AG09319 (cell line): ENCODE measurements around the gene JARID2.

ENCODE experiments used
- DNase-seq: peaks from one replicate; pipeline ENCODE4 v3.0.0-alpha.2; 2010; ENCODE audit warnings: low read depth; ENCODE audit errors: extremely low read depth
- CTCF ChIP-seq: IDR thresholded peaks from 2 replicates; pipeline ENCODE4 v1.5.1; 2011; ENCODE audit warnings: low read depth, mild to moderate bottlenecking, inconsistent platforms, low read length, moderate library complexity

The JARID2 gene

DNA sequence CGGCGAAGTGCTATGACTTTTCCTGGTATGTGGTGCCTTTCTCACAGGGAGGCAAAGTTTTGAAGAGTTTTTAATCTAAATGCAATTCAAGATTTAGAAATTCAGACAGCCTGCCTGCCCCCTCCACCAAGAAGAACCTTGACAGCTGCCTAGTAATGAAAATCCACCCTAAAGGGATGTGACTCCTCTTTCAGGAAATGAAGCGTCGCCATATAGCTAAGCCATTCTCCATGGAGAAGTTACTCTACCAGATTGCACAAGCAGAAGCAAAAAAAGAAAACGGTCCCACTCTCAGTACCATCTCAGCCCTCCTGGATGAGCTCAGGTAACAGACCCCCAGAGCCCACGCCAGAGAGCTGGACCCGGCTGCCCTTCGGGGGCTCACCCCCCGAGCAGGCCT lies 266.9 kb downstream of the JARID2 start:
- TF ChIP-seq CTCF = no peak
- DNase-seq = no peak

DNA sequence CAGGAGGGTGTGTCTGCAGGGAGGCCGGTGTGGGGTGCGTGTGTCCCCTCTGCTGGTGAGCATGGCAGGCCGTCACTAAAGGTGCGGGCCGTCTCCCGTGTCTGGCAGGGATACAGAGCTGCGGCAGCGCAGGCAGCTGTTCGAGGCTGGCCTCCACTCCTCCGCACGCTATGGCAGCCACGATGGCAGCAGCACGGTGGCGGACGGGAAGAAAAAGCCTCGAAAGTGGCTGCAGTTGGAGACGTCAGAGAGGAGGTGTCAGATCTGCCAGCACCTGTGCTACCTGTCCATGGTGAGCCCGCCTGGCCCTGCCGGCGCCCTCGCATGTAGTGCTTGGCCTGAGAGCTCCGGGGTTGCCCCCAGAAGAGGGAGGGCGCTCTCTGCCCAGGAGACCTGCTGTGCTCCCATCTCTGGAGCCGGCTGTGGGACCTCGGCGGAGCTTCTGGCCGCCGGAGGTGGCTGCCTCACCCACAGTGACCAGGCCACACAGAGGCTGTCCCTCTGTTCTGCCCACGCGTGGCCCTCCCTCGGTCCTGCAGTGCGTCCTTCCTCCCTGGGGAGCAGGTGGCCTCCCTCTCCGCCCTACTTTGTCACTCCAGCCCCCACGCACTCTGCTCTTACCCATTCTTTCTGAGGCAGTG lies 267.4 kb downstream of the JARID2 start:
- DNase-seq = no peak
- TF ChIP-seq CTCF = no peak

DNA sequence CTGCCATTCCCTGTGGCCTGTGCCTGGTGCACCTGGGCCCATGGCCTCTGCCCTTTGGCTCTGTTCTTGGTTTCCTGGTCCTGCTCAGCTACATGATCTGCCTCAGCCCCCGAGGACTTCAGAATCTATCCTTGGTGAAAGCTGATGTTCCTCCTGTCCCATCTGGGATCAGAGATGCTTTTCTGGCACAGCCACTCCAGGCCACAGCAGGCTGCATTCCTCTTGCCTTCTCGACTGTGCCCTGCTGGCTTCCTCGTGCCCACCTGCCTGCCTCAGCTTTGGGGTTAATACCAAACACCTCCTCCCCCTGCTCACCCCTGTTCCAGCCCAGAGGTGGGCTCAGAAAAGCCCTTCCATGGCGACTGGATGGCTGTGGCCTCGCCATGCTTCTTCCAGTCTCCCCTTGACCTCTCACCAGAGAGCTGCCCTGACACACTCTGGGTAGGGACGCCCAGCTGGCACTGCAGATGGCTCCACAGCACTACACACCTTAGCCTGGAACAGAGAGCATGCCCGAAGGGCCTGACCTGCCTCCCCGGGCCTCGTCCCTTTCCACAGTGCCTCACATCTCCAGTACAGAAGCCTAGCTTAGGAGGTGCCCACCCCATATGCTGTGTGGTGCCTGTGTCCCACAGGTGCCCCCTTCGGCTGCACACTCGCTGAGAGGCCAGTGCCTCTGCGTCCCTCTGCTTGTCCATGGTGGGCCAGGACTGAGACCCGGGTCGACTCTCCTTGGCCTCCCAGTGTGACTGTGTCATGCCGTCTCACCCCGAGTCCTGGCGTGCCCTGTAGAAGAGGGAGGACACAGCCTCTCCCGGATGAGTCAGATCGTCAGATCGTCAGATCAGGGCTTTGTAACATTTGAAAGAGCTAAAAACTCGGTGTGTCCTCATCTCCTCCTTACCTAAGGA lies 268.2 kb downstream of the JARID2 start:
- no peak for TF ChIP-seq CTCF
- no peak for DNase-seq

DNA sequence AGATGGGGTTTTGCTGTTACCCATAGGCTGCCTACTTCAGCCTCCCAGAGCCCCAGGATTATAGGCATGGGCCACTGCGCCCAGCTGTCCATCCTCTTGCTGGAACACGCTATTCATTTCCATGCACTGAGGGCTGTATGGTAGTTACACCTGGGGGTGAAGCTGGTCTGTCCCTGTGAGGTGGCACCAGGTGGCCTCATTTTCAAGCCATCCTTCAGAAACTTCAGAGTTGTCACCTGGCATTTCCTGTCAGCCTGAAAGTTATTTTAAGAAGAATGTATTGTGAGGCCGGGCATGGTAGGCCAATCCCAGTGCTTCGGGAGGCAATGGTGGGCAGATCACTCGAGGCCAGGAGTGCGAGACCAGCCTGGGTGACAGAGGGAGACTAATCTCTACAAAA lies 269.4 kb downstream of the JARID2 start:
- no peak for TF ChIP-seq CTCF
- no peak for DNase-seq

DNA sequence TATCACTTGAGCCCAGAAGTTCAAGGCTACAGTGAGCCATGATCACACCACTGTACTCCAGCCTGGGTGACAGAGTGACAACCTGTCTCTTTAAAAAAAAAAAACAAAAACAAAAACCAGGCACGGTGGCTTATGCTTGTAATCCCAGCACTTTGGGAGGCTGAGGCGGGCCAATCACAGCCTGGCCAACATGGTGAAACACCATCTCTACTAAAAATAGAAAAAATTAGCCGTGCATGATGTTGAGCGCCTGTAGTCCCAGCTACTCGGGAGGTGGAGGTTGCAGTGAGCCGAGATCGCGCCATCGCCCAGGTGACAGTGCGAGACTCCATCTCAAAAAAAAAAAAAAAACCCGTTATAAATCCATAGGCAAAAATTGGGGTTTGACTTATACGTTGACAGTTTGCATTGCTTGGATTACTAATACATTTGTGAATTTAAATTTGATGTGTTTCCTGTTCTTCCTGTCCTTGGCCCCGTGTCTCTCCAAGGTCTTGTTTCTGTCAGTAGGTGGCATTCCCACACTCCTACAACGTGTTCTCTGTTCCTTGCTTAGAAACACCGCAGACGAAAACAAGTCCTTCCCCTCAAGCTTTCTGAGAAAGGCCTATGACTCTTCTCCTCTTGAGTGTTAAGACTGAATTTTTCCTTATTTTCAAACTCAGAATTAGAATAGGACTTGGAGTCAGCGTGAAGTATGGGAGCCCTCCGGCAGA lies 269.9 kb downstream of the JARID2 start:
- no peak for DNase-seq
- TF ChIP-seq CTCF = no peak

DNA sequence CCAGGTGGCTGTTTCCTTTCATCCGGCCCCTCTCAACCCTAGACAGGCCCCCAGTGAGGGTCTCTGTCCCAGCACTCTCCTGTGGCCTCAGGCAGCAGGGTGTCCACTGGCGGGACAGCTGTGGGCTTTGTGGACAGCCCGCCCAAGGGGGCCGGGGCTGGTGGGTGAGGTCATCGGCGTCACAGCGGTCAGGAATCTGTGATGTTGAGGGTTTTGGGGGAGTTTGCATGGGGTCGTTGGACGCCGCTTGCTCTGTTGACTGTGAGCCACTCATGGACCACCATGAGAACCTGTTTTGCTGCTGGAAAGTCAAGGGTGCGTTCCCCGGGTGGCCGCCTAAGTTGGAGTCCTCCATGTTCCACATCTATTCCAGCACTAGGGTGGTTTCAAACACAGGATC lies 270.5 kb downstream of the JARID2 start:
- TF ChIP-seq CTCF = no peak

More for the DNA sequence above, 270.5 kb downstream of the JARID2 start:
- DNase-seq = no peak
